ENCODE data around the gene MEGF8.

The MEGF8 gene

GRCh38 chr19:42420055-42420544 lies 94.7 kb downstream of the MEGF8 start:
- peak; percentile 59 for DNase-seq (ENCODE audit: low spot score)

- no peak for DNase-seq (ENCODE audit: low spot score)
Measured at GRCh38 chr19:42421101-42421500, 95.7 kb downstream of the MEGF8 start.

- DNase-seq (ENCODE audit: low spot score) = no peak
Measured at GRCh38 chr19:42421591-42422031, 96.2 kb downstream of the MEGF8 start.

- DNase-seq (ENCODE audit: low spot score) = no peak
Measured at GRCh38 chr19:42422092-42422900, 96.9 kb downstream of the MEGF8 start.

GRCh38 chr19:42422901-42423461 lies 97.5 kb downstream of the MEGF8 start:
- DNase-seq (ENCODE audit: low spot score) = no peak

- peak; percentile 96 for DNase-seq (ENCODE audit: low spot score)
Measured at GRCh38 chr19:42423462-42424344, 98.3 kb downstream of the MEGF8 start.

- DNase-seq (ENCODE audit: low spot score) = no peak
Measured at GRCh38 chr19:42424345-42424707, 98.9 kb downstream of the MEGF8 start.

GRCh38 chr19:42424712-42425131 lies 99.3 kb downstream of the MEGF8 start:
- no peak for DNase-seq (ENCODE audit: low spot score)

- no peak for DNase-seq (ENCODE audit: low spot score)
Measured at GRCh38 chr19:42426643-42427042, 101.2 kb downstream of the MEGF8 start.

- DNase-seq (ENCODE audit: low spot score) = no peak
Measured at GRCh38 chr19:42427313-42427712, 101.9 kb downstream of the MEGF8 start, which contains the start of gene LIPE. TSS of gene LIPE (minus strand) at chr19:42427388. CDS start at chr19:42427149, 239 bp downstream.

Measured in GM03348 (cell line).